Measurements from ENCODE around the gene CCDC136.

DNA sequence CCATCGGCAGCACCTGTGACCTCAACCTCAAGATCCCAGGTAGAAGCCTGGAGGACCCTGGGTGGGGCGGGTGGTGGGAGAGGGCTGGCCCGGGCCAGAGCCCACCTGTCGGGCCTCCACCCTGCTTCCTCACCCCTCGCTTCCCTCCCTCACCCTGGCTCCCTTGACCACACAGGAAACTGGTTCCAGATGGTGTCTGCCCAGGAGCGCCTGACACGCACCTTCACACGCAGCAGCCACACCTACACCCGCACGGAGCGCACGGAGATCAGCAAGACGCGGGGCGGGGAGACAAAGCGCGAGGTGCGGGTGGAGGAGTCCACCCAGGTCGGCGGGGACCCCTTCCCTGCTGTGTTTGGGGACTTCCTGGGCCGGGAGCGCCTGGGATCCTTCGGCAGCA, 62.0 kb downstream of the CCDC136 start:
- TF ChIP-seq, protein P1, sequence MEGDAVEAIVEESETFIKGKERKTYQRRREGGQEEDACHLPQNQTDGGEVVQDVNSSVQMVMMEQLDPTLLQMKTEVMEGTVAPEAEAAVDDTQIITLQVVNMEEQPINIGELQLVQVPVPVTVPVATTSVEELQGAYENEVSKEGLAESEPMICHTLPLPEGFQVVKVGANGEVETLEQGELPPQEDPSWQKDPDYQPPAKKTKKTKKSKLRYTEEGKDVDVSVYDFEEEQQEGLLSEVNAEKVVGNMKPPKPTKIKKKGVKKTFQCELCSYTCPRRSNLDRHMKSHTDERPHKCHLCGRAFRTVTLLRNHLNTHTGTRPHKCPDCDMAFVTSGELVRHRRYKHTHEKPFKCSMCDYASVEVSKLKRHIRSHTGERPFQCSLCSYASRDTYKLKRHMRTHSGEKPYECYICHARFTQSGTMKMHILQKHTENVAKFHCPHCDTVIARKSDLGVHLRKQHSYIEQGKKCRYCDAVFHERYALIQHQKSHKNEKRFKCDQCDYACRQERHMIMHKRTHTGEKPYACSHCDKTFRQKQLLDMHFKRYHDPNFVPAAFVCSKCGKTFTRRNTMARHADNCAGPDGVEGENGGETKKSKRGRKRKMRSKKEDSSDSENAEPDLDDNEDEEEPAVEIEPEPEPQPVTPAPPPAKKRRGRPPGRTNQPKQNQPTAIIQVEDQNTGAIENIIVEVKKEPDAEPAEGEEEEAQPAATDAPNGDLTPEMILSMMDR (optimal IDR thresholded peaks at IDR 0.05 in 1 of 3, IDR thresholded peaks at IDR 0.05 in 1 of 3, conservative IDR thresholded peaks at IDR 0.05 in 1 of 3; ENCODE audit: extremely low read depth in 1 of 3, insufficient read depth in 2 of 3, low read length in 3 of 3) = no peak
- TF ChIP-seq EZH2 (IDR thresholded peaks at IDR 0.05; ENCODE audit: low read length) = no peak

Data from keratinocyte (primary cell).